Epidermal melanocyte (primary cell): ENCODE data around the gene PSMD14.

Source experiments
- DNase-seq: peaks from one replicate; pipeline ENCODE4 v3.0.0; 2011; ENCODE audit warnings: low spot score; ENCODE audit not compliant: insufficient read length

Gene PSMD14

GRCh38 chr2:161448431-161448830 is 140.2 kb downstream of the PSMD14 start:
- DNase-seq: no peak
